GM12878 (cell line): ENCODE measurements around the gene ATP2B1. TPM values are rescaled to one million over a fixed set of nuclear protein-coding genes. Genes with fewer than 3 reads are reported as not detected.

ENCODE experiments used
- ATAC-seq: fragments of 200-7000 bp; cut with Tn5 transposase; 3 replicates; pipeline ENCODE4 v1.9.1; 2020; ENCODE audit warnings: mild to moderate bottlenecking, moderate library complexity
- BruUV-seq: library from RNA; stranded (reverse); fragments of 400-500 nt; replicated peaks from 2 replicates; lab custom pipeline; 2021; lab: Mats Ljungman, UMichigan
- CTCF ChIA-PET: fragments of 300-600 bp; sonication (Branson Sonifier 250); formaldehyde crosslinking; extraction: SDS; loops from one replicate; lab custom pipeline; 2021; ENCODE audit warnings: inconsistent platforms; lab: Yijun Ruan, JAX
- POLR2A ChIA-PET: fragments of 350-600 bp; formaldehyde crosslinking; extraction: SDS; loops from one replicate; lab custom pipeline; 2021; ENCODE audit warnings: inconsistent platforms; lab: Charles Lee
- RAD21 ChIA-PET: fragments of 300-600 bp; sonication (Branson Sonifier 250); formaldehyde crosslinking; loops from one replicate; lab custom pipeline; 2023; ENCODE audit warnings: antibody characterized with exemption; ENCODE audit not compliant: unreplicated experiment; lab: Charles Lee
- SMC1A ChIA-PET: fragments of 300-600 bp; sonication (Branson Sonifier 250); formaldehyde crosslinking; loops from one replicate; lab custom pipeline; 2023; ENCODE audit not compliant: unreplicated experiment, uncharacterized antibody; lab: Charles Lee
- DNase-seq: peaks from one replicate; pipeline ENCODE4 v3.0.0-alpha.2; 2011; ENCODE audit warnings: low read depth, low spot score
- FAIRE-seq: peaks from 3 replicates; lab custom pipeline; 2011; peaks lifted over from hg19 to GRCh38; lab: Jason Lieb, UNC
- H2AFZ ChIP-seq: 2 replicates; pipeline ENCODE4 v1.6.0; 2011; ENCODE audit warnings: low read depth, low read length, control low read depth; ENCODE audit not compliant: control insufficient read depth
- H3K27ac ChIP-seq: 2 replicates; pipeline ENCODE4 v1.5.1; 2011; ENCODE audit warnings: control low read depth; ENCODE audit not compliant: control insufficient read depth, insufficient read depth
- H3K27me3 ChIP-seq, 2 experiments: replicated peaks in 1 of 2; 2 replicates each; pipeline versions ENCODE4 v1.6.0 to v1.6.1; 2011; ENCODE audit warnings: low read length in 1 of 2; ENCODE audit not compliant: control insufficient read depth in 2 of 2, insufficient read depth in 2 of 2
- H3K36me3 ChIP-seq, 2 experiments: 2 replicates each; pipeline ENCODE4 v1.5.1; 2011; ENCODE audit warnings: low read length in 1 of 2; ENCODE audit not compliant: control insufficient read depth in 2 of 2, insufficient read depth in 2 of 2
- H3K4me1 ChIP-seq: 2 replicates; pipeline ENCODE4 v1.6.1; 2011; ENCODE audit warnings: mild to moderate bottlenecking, low read length, moderate library complexity, mixed read lengths; ENCODE audit not compliant: control insufficient read depth, insufficient read depth
- H3K4me2 ChIP-seq: 2 replicates; pipeline ENCODE4 v1.6.0; 2011; ENCODE audit warnings: control low read depth; ENCODE audit not compliant: control insufficient read depth, insufficient read depth
- H3K4me3 ChIP-seq: fragments of 200-600 bp; sonication (generic); 2 replicates; pipeline ENCODE4 v1.5.1; 2016
- H3K79me2 ChIP-seq: 2 replicates; pipeline ENCODE4 v1.6.0; 2011; ENCODE audit warnings: low read length; ENCODE audit not compliant: control insufficient read depth, insufficient read depth
- H3K9ac ChIP-seq: 2 replicates; pipeline ENCODE4 v1.8.0; 2011; ENCODE audit warnings: low read length, control low read depth, mixed read lengths; ENCODE audit not compliant: control insufficient read depth, insufficient read depth
- H3K9me3 ChIP-seq: replicated peaks from 3 replicates; pipeline ENCODE4 v1.5.1; 2011; ENCODE audit warnings: mild to moderate bottlenecking, low read length; ENCODE audit not compliant: control insufficient read depth, insufficient read depth
- H4K20me1 ChIP-seq: 2 replicates; pipeline ENCODE4 v1.6.0; 2011; ENCODE audit not compliant: control insufficient read depth, insufficient read depth
- CTCF ChIP-seq, 3 experiments: IDR thresholded peaks in 2 of 3; conservative IDR thresholded peaks in 1 of 3; 2 replicates each; pipeline ENCODE4 v1.5.1; 2011; ENCODE audit warnings: low read depth in 3 of 3, low read length in 3 of 3, mild to moderate bottlenecking in 3 of 3, control low read depth in 2 of 3, moderate library complexity in 2 of 3, inconsistent platforms in 1 of 3, mixed read lengths in 1 of 3; ENCODE audit not compliant: control insufficient read depth in 2 of 3, insufficient read depth in 1 of 3; ENCODE audit errors: extremely low read depth in 1 of 3
- GABPA ChIP-seq: IDR thresholded peaks from 2 replicates; pipeline ENCODE4 v1.6.1; 2014; ENCODE audit warnings: antibody characterized with exemption, low read depth, mild to moderate bottlenecking, inconsistent platforms
- NFYB ChIP-seq: IDR thresholded peaks from 2 replicates; pipeline ENCODE4 v1.6.1; 2011; ENCODE audit warnings: low read depth, mild to moderate bottlenecking, low read length, improper control_type of control experiment, moderate library complexity; ENCODE audit not compliant: insufficient read depth
- PML ChIP-seq: IDR thresholded peaks from 2 replicates; pipeline ENCODE4 v1.6.1; 2012; ENCODE audit warnings: low read length, inconsistent platforms
- WGBS: methylation state at CpG from one replicate; pipeline ENCODE4 v1.1.6; 2016; ENCODE audit warnings: low lambda C conversion rate; ENCODE audit not compliant: insufficient replicate concordance, insufficient coverage; ENCODE audit errors: missing lambda C conversion rate; 5-methylcytosine and 5-hydroxymethylcytosine counted together
- in situ Hi-C: fragments of 300-500 bp; cut with MboI; formaldehyde crosslinking; loops from 9 replicates; pipeline ENCODE4 v1.14.3; 2018; ENCODE audit warnings: mixed read lengths
- intact Hi-C: fragments of 100-400 bp; cut with micrococcal nuclease; formaldehyde crosslinking; loops from one replicate; pipeline ENCODE4 v1.14.2; 2022; ENCODE audit not compliant: unreplicated experiment
- polyA plus RNA-seq, 11 experiments: library from polyadenylated mRNA; depleted of rRNA in 4 of 11; unstranded in 6 of 11; stranded (reverse) in 5 of 11; fragments of >200 nt; fragmentation: Nextera tagmentation in 4 of 11; fragmentation: Illumina TruSeq in 1 of 11; extraction: Ambion mirVana in 4 of 11; extraction: Trizol in 1 of 11; gene quantifications; 1 replicate in 1 of 11; 2 replicates in 10 of 11; pipeline versions ENCODE4 v1.2.1 to v1.2.3, GENCODE V29; 2011 to 2016; ENCODE audit warnings: inconsistent platforms in 2 of 11, missing spikeins in 2 of 11, low read depth in 1 of 11
- total RNA-seq, 4 experiments: library from RNA; depleted of rRNA in 3 of 4; stranded (reverse); fragments of >200 nt in 3 of 4; fragmentation: Illumina TruSeq in 1 of 4; extraction: Trizol in 1 of 4; gene quantifications; 2 replicates each; pipeline versions ENCODE4 v1.2.1 to v1.2.3, GENCODE V29; 2013 to 2021

ATP2B1 gene
- total and polyA plus RNA-seq, 10 of the 15 experiments (the other 5 are each of a cell fraction or from before 2014, with no cell fraction given) = 15.9 to 67.8 (median 48.5) TPM

DNA sequence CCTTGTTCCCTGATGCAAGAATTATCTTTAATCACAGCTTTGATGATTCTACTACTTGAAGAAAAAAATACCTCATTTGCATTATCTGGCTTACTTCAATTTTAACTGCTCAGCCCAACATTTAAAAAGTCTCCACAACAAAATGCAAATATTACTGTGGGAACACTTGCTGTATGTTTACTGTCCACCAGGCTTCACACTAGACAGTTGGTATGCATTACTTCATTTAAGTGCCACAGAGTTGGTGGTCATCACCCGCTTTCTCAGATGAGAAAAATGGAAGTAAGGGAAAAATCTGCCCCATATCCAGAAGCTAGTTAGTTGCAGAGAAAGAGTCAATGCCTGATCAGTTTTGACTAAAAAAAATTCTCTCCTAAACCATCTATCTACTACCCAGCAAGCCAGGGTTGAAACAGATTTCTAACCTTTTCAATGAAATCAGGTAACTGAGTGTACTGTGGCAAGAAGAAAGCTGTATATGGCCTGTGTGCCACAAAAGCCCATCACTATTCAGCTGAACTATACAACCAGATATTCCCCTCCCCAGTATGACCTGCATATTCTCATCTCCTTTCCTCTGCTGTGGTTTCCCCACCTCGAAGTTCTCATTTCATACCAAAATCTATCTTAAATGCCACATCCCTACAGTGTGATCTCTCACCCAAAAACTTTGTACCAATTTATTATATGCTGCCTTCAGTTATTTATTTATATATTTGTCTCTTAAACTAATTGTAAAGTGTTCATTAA is 90.3 kb downstream of the ATP2B1 start:
- Histone ChIP-seq H3K79me2 (no peaks in the 10 kb centered on the region), H3K27ac (no peak overlapping the region), H3K36me3 (peaks cover 2 to 13% of the 10 kb centered on the region in 2 experiments; a peak in 3 of 4 replicates), H3K4me3 (no peak overlapping the region), H3K9ac (no peak overlapping the region), H3K4me2 (no peak overlapping the region), H3K9me3 (no peaks in the 10 kb centered on the region), H4K20me1 (no peaks in the 10 kb centered on the region), H2AFZ (no peak overlapping the region), H3K4me1 (no peaks in the 10 kb centered on the region; the same call in 1 of the 2 replicates)
- CTCF ChIA-PET = interaction anchor here (0.7 to 1.6 kb wide), 5 partner anchors 10 to 396 kb away, joined by 3 to 5 read pairs (median 3); no protein-coding TSS in a partner anchor
- intact Hi-C loops = no loop called here
- no peak for FAIRE-seq
- peak; percentile 67 for ATAC-seq
- POLR2A ChIA-PET = interaction anchor here (0.6 kb wide), 2 partner anchors 324 to 364 kb away, joined by 3 to 7 read pairs; no protein-coding TSS in a partner anchor
- SMC1A ChIA-PET = interaction anchor here (0.6 to 2.0 kb wide), 9 partner anchors 10 to 488 kb away, joined by 3 to 8 read pairs (median 4); no protein-coding TSS in a partner anchor
- TSS peak; percentile 23 for BruUV-seq
- TF ChIP-seq GABPA (no peak), NFYB (no peak), CTCF (IDR thresholded peaks at IDR 0.05 in 2 of 3, conservative IDR thresholded peaks at IDR 0.05 in 1 of 3; ENCODE audit: control insufficient read depth in 2 of 3, extremely low read depth in 1 of 3, insufficient read depth in 1 of 3, low read depth in 3 of 3, low read length in 3 of 3) (0 out of 6 replicates have a peak, but pooled peaks of 1 of the 3 experiments have one; percentile 2), PML (0 out of 2 replicates have a peak, but pooled peaks have one; percentile 18)
- TF ChIP-seq, all 136 proteins: peak for 2
- no peak for DNase-seq
- WGBS = 0% methylated on average over 2 of the region's 2 CpGs
- in situ Hi-C loops = no loop called here
- RAD21 ChIA-PET = interaction anchor here (0.7 to 1.1 kb wide), 2 partner anchors 10 to 11 kb away, joined by 3 read pairs; no protein-coding TSS in a partner anchor
- no peaks in the 10 kb centered on the region for H3K27me3 ChIP-seq
